OCI-LY7 (cell line): ENCODE data around the gene NOL3. TPM values are rescaled to one million over a fixed set of nuclear protein-coding genes. Genes with fewer than 3 reads are reported as not detected.

Experiments
- BruUV-seq: library from RNA; stranded (reverse); fragments of 400-500 nt; replicated peaks from 2 replicates; lab custom pipeline; 2021; lab: Mats Ljungman, UMichigan
- CTCF ChIA-PET: fragments of 300-600 bp; sonication (Branson Sonifier 250); formaldehyde crosslinking; loops from one replicate; lab custom pipeline; 2022; ENCODE audit warnings: antibody characterized with exemption; ENCODE audit not compliant: unreplicated experiment; lab: Charles Lee
- POLR2A ChIA-PET: fragments of 300-600 bp; sonication (Branson Sonifier 250); formaldehyde crosslinking; loops from one replicate; lab custom pipeline; 2022; ENCODE audit warnings: antibody characterized with exemption; lab: Charles Lee
- DNase-seq: peaks from one replicate; pipeline ENCODE4 v3.0.0-alpha.2; 2015; ENCODE audit warnings: low spot score
- H2AFZ ChIP-seq: fragments of 200-600 bp; sonication (generic), shearing (Covaris generic); 2 replicates; pipeline ENCODE4 v1.6.1; 2014; ENCODE audit warnings: mild to moderate bottlenecking, antibody characterized with exemption, low read length, moderate library complexity
- H3K27ac ChIP-seq: fragments of 200-600 bp; sonication (generic); 2 replicates; pipeline ENCODE4 v1.5.1; 2014; ENCODE audit warnings: mixed run types, low read depth, mild to moderate bottlenecking, moderate library complexity, low read length, inconsistent platforms; ENCODE audit not compliant: poor library complexity, severe bottlenecking
- H3K36me3 ChIP-seq: fragments of 200-600 bp; sonication (generic); 2 replicates; pipeline ENCODE4 v1.6.1; 2014; ENCODE audit warnings: mild to moderate bottlenecking, antibody characterized with exemption, low read length, moderate library complexity, mixed read lengths; ENCODE audit not compliant: insufficient read depth
- H3K4me1 ChIP-seq: fragments of 200-600 bp; sonication (generic); 2 replicates; pipeline ENCODE4 v1.5.1; 2014; ENCODE audit warnings: mild to moderate bottlenecking, low read length; ENCODE audit not compliant: insufficient read depth, poor library complexity, severe bottlenecking
- H3K4me2 ChIP-seq: fragments of 200-600 bp; sonication (generic); 2 replicates; pipeline ENCODE4 v1.6.1; 2014; ENCODE audit warnings: mild to moderate bottlenecking, low read length
- H3K4me3 ChIP-seq: fragments of 200-600 bp; sonication (generic); 2 replicates; pipeline ENCODE4 v1.5.1; 2014; ENCODE audit warnings: mild to moderate bottlenecking, low read depth, low read length; ENCODE audit not compliant: poor library complexity, severe bottlenecking
- H3K79me2 ChIP-seq: fragments of 200-600 bp; sonication (generic); 2 replicates; pipeline ENCODE4 v1.6.1; 2016; ENCODE audit warnings: low read depth, mild to moderate bottlenecking, low read length, moderate library complexity, mixed read lengths; ENCODE audit not compliant: insufficient read depth
- H3K9me2 ChIP-seq: fragments of 200-600 bp; sonication (generic); 2 replicates; pipeline ENCODE4 v1.6.1; 2016; ENCODE audit warnings: mild to moderate bottlenecking, low read length, mixed read lengths; ENCODE audit not compliant: insufficient read depth
- H3K9me3 ChIP-seq: fragments of 200-600 bp; sonication (generic); 2 replicates; pipeline ENCODE4 v1.6.1; 2014; ENCODE audit warnings: mild to moderate bottlenecking, mixed run types, low read length, mixed read lengths
- H4K20me1 ChIP-seq: fragments of 200-600 bp; sonication (generic); 2 replicates; pipeline ENCODE4 v1.6.1; 2014; ENCODE audit warnings: mild to moderate bottlenecking, antibody characterized with exemption, low read length, moderate library complexity, mixed read lengths; ENCODE audit not compliant: insufficient read depth
- EZH2phosphoT487 ChIP-seq: fragments of 200-600 bp; sonication (generic); IDR thresholded peaks from 2 replicates; pipeline ENCODE4 v1.6.1; 2018; ENCODE audit warnings: low read depth, borderline replicate concordance, mild to moderate bottlenecking, mixed run types, antibody characterized with exemption, low read length, moderate library complexity, mixed read lengths
- intact Hi-C: fragments of 100-400 bp; cut with micrococcal nuclease; formaldehyde crosslinking; loops from one replicate; pipeline ENCODE4 v1.10.0; 2022; ENCODE audit not compliant: unreplicated experiment
- total RNA-seq, 2 experiments: library from RNA; depleted of rRNA in 1 of 2; stranded (reverse); fragments of >200 nt in 1 of 2; shearing (Covaris generic) in 1 of 2; gene quantifications; 2 replicates each; pipeline ENCODE4 v1.2.3, GENCODE V29; 2014 to 2022
- TF ChIP-seq, protein P1 (sequence below): fragments of 200-600 bp; sonication (generic); conservative IDR thresholded peaks from 2 replicates; pipeline ENCODE4 v1.5.1; 2014; ENCODE audit warnings: mild to moderate bottlenecking, antibody characterized with exemption, low read length, moderate library complexity, mixed read lengths

NOL3 gene
- total RNA-seq, 2 experiments from 2014 or later, result 2.2 to 4.4 TPM

DNA sequence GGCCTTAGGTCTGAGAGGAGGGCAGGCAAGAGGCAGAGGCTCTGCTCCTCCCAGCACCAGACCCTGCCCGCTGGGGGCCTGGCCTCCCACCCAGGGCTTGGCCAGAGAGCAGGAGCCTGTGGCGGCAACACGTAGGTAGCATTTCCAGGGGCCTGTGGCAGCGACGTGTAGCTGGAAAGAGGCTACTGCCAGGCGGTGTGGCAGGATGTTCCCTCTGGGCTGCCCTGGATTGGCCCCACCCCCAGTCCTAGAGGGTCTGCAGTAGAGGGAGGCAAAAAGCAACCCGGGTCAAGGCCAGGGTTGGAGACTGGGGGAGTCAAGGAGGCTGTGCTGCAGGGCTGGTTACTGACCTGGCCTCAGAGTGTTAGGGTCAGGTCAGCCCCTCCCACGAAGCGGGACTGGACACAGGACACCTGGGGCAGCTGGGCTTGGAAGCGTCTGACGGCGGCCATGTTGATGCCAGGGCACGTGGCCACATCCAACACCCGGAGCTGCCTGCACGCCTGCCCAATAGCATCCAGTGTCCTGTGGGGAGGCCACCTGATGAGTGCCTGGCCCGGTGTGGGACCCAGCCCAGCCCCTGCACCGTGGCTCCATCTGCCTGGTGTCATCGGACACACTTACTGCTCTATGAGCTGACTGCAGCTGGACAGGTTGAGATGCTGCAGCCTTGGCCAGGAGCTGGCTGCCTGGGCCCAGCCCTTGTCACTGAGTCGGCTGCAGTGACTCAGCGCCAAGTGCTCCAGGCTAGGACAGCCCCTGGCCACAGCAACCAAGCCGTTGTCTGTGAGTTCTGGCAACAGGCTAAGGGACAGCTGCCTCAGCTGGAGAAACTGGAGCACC, 37.1 kb downstream of the NOL3 start:
- H3K79me2 ChIP-seq, result no peaks in the 10 kb centered on the region
- H3K4me1 ChIP-seq, result no peaks in the 10 kb centered on the region
- no TSS peak for BruUV-seq
- no peak overlapping the region for H3K4me3 ChIP-seq
- no peak overlapping the region for H3K27ac ChIP-seq
- ChIA-PET POLR2A (no interaction called here), CTCF (no interaction called here)
- TF ChIP-seq EZH2phosphoT487, result no peak
- TF ChIP-seq, protein P1, sequence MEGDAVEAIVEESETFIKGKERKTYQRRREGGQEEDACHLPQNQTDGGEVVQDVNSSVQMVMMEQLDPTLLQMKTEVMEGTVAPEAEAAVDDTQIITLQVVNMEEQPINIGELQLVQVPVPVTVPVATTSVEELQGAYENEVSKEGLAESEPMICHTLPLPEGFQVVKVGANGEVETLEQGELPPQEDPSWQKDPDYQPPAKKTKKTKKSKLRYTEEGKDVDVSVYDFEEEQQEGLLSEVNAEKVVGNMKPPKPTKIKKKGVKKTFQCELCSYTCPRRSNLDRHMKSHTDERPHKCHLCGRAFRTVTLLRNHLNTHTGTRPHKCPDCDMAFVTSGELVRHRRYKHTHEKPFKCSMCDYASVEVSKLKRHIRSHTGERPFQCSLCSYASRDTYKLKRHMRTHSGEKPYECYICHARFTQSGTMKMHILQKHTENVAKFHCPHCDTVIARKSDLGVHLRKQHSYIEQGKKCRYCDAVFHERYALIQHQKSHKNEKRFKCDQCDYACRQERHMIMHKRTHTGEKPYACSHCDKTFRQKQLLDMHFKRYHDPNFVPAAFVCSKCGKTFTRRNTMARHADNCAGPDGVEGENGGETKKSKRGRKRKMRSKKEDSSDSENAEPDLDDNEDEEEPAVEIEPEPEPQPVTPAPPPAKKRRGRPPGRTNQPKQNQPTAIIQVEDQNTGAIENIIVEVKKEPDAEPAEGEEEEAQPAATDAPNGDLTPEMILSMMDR, result no peak
- no peaks in the 10 kb centered on the region for H3K9me2 ChIP-seq
- H3K9me3 ChIP-seq, result no peaks in the 10 kb centered on the region
- no peaks in the 10 kb centered on the region for H4K20me1 ChIP-seq
- DNase-seq, result no peak
- H3K4me2 ChIP-seq, result no peak overlapping the region
- intact Hi-C loops, result no loop called here
- H3K36me3 ChIP-seq, result peaks cover 21% of the 10 kb centered on the region
- H2AFZ ChIP-seq, result no peak overlapping the region

DNA sequence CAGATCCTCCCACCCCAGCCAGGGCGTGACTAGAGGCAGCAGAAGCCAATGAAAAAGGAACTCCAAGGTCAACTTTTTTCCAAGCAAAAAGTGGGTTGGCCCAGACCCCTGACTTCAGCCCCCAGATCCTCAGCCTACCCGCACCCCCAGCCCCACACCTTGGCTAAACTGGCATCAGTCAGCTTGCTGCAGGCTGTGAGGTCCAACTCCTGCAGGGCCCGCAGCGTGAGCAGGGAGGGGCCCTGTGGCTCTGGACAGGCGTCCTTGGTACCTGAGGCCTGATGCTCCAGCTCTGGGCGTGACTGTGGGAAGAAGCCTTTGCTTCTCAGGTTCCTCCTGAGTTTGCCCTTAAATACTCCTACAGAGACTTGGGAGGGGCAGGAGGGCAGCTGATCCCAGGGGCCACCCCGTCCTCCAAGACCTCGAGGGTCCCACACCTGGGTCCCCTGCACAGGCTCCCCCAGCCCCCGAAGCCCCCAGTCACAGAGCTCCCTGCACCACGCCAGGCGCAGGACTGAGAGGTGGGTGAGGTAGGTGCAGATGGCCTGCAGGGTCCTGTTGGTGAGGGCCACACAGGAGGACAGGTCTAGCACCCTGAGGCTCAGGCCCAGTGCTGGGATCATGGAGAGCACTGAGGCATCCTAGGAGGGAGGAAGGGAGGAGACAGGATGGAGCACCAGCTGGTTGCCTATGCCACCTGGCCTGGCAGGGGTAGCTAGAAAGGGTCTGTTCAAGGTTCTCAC, 38.0 kb downstream of the NOL3 start:
- H4K20me1 ChIP-seq, result no peaks in the 10 kb centered on the region
- no peaks in the 10 kb centered on the region for H3K9me2 ChIP-seq
- TF ChIP-seq, protein P1, result no peak
- TF ChIP-seq EZH2phosphoT487, result no peak
- no peak overlapping the region for H3K4me3 ChIP-seq
- no peaks in the 10 kb centered on the region for H3K4me1 ChIP-seq
- ChIA-PET CTCF (no interaction called here), POLR2A (interaction anchor here (0.7 kb wide), 1 partner anchor 25 kb away, joined by 3 read pairs; no protein-coding TSS in a partner anchor)
- intact Hi-C loops, result no loop called here
- no peaks in the 10 kb centered on the region for H3K79me2 ChIP-seq
- no peak overlapping the region for H3K27ac ChIP-seq
- no TSS peak for BruUV-seq
- no peak overlapping the region for H2AFZ ChIP-seq
- no peaks in the 10 kb centered on the region for H3K9me3 ChIP-seq
- H3K4me2 ChIP-seq, result no peak overlapping the region
- no peak for DNase-seq
- peaks cover 12% of the 10 kb centered on the region for H3K36me3 ChIP-seq
